ENCODE measurements around the gene UBQLN3. TPM values are rescaled to one million over a fixed set of nuclear protein-coding genes. Genes with fewer than 3 reads are reported as not detected.

The UBQLN3 gene
- total RNA-seq, 2 donors from 2014 or later, result 2.8 to 13.5 TPM

DNA sequence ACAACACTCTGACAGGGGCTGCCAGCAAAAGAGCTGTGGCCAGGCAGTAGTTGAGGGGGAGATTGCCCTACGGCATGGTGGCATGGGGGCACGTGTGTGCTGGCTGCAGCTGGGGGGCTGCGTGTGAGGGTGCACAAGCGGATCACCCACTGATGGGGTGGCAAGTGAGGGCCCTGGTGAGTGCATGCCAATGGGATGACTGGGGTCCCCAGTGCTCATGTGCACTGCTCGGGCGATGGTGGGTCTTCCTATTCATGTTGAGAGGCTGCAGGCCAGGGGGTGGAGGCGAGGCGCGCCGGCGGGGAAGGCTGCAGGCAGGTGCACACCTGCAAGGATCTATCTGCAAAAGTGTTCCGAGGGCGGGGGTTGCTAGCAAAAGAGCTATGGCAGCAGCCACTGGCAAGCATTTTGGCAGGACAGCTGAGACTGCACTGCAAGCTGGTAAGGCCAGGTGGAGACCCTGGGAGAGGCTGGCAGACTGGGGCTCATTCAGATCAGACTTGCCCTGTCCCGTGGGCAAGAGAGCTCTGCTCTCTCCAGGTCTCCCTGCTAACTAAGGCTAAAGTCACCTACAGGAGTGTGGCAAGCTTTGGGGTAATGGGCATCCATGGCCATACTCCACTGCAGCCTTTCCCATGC, 48.7 kb downstream of the UBQLN3 start:
- intact Hi-C loops (cut with DNase I), result no loop called here
- WGBS, result 97% methylated on average over 14 of the region's 14 CpGs
- no peaks in the 10 kb centered on the region for H3K27me3 ChIP-seq (replicated peaks; ENCODE audit: insufficient read depth)

More for the DNA sequence above, 48.7 kb downstream of the UBQLN3 start:
- Histone ChIP-seq H3K27ac (no peak overlapping the region), H3K4me3 (no peak overlapping the region), H3K36me3 (no peaks in the 10 kb centered on the region), H3K9me3 (no peaks in the 10 kb centered on the region), H3K4me1 (replicated peaks) (no peaks in the 10 kb centered on the region)
- DNase-seq (ENCODE audit: low spot score), result no peak
- TF ChIP-seq POLR2AphosphoS5 (IDR thresholded peaks at IDR 0.05) (no peak), POLR2A (IDR thresholded peaks at IDR 0.05) (no peak)
- TF ChIP-seq, protein P1, sequence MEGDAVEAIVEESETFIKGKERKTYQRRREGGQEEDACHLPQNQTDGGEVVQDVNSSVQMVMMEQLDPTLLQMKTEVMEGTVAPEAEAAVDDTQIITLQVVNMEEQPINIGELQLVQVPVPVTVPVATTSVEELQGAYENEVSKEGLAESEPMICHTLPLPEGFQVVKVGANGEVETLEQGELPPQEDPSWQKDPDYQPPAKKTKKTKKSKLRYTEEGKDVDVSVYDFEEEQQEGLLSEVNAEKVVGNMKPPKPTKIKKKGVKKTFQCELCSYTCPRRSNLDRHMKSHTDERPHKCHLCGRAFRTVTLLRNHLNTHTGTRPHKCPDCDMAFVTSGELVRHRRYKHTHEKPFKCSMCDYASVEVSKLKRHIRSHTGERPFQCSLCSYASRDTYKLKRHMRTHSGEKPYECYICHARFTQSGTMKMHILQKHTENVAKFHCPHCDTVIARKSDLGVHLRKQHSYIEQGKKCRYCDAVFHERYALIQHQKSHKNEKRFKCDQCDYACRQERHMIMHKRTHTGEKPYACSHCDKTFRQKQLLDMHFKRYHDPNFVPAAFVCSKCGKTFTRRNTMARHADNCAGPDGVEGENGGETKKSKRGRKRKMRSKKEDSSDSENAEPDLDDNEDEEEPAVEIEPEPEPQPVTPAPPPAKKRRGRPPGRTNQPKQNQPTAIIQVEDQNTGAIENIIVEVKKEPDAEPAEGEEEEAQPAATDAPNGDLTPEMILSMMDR (IDR thresholded peaks at IDR 0.05), result no peak

Other genes with a start within 250 kb of the UBQLN3 start
- gene HBE1, start 240.0 kb downstream of the UBQLN3 start, total RNA-seq, result not detected
- gene OR51B4, start 208.0 kb downstream of the UBQLN3 start, total RNA-seq, result not detected
- not detected for gene OR51B2, start 185.7 kb downstream of the UBQLN3 start, total RNA-seq
- gene OR51B5, start 166.4 kb downstream of the UBQLN3 start, total RNA-seq, result 1 to 10 TPM in 1 of 2 donors, under 1 TPM in 1; 0.23 to 2.5 TPM
- gene OR51B6, start 158.4 kb downstream of the UBQLN3 start, total RNA-seq, result not detected
- gene OR51M1, start 126.1 kb downstream of the UBQLN3 start, total RNA-seq, result under 1 TPM in 1 of 2 donors, not detected in 1; 0.91 TPM
- not detected for gene OR51Q1, start 87.8 kb downstream of the UBQLN3 start, total RNA-seq
- 1 to 10 TPM in 1 of 2 donors, not detected in 1; 1.1 TPM for gene OR51I1, start 68.4 kb downstream of the UBQLN3 start, total RNA-seq
- gene OR51I2, start 60.6 kb downstream of the UBQLN3 start, total RNA-seq, result not detected
- gene OR52D1, start 21.3 kb downstream of the UBQLN3 start, total RNA-seq, result not detected
- 1 to 10 TPM in 1 of 2 donors, under 1 TPM in 1; 0.68 to 1.6 TPM for gene UBQLNL, start 6.7 kb upstream of the UBQLN3 start, total RNA-seq
- under 1 TPM in 1 of 2 donors, not detected in 1; 0.57 TPM for gene OR52H1, start 38.6 kb upstream of the UBQLN3 start, total RNA-seq
- gene OR52B6, start 70.9 kb upstream of the UBQLN3 start, total RNA-seq, result not detected
- 1 to 10 TPM; 4.8 to 6.3 TPM for gene TRIM6, start 86.7 kb upstream of the UBQLN3 start, total RNA-seq
- 10 to 100 TPM; 10.3 to 15.5 TPM for gene TRIM34, start 115.0 kb upstream of the UBQLN3 start, total RNA-seq
- gene TRIM5, start 175.1 kb upstream of the UBQLN3 start, total RNA-seq, result 10 to 100 TPM; 17.4 to 36.9 TPM
- gene TRIM22, start 179.8 kb upstream of the UBQLN3 start, total RNA-seq, result 10 to 100 TPM; 32.8 to 47.4 TPM
- not detected for gene OR56B1, start 226.5 kb upstream of the UBQLN3 start, total RNA-seq
- gene OR52N4, start 244.3 kb upstream of the UBQLN3 start, total RNA-seq, result not detected

All from prostate gland (tissue), 2 donors.